Keratinocyte (primary cell): Measurements from ENCODE around the gene CMPK2. TPM values are rescaled to one million over a fixed set of nuclear protein-coding genes. Genes with fewer than 3 reads are reported as not detected.

Source experiments
- DNase-seq: peaks from one replicate; pipeline ENCODE4 v3.0.0-alpha.2; 2011; ENCODE audit warnings: low read depth, missing footprints, low spot score
- FAIRE-seq: peaks from 2 replicates; lab custom pipeline; 2011; peaks lifted over from hg19 to GRCh38; lab: Jason Lieb, UNC
- H2AFZ ChIP-seq: 2 replicates; pipeline ENCODE4 v1.6.0; 2012; ENCODE audit warnings: low read length, control low read depth, inconsistent platforms; ENCODE audit not compliant: control insufficient read depth
- H3K27ac ChIP-seq: 2 replicates; pipeline ENCODE4 v1.5.1; 2011; ENCODE audit warnings: low read length; ENCODE audit not compliant: control insufficient read depth, insufficient read depth
- H3K27me3 ChIP-seq: 3 replicates; pipeline ENCODE4 v1.6.0; 2011; ENCODE audit warnings: low read length; ENCODE audit not compliant: control insufficient read depth, insufficient read depth; ENCODE audit errors: extremely low read depth
- H3K36me3 ChIP-seq, 2 experiments: 2 replicates in 1 of 2; 3 replicates in 1 of 2; pipeline ENCODE4 v1.5.1; 2011; ENCODE audit warnings: low read length in 2 of 2, mild to moderate bottlenecking in 1 of 2; ENCODE audit not compliant: control insufficient read depth in 2 of 2, insufficient read depth in 2 of 2; ENCODE audit errors: extremely low read depth in 1 of 2
- H3K4me1 ChIP-seq: 3 replicates; pipeline ENCODE4 v1.5.1; 2011; ENCODE audit warnings: low read length; ENCODE audit not compliant: control insufficient read depth, insufficient read depth; ENCODE audit errors: extremely low read depth
- H3K4me2 ChIP-seq: 3 replicates; pipeline ENCODE4 v1.6.0; 2011; ENCODE audit warnings: low read depth, low read length; ENCODE audit not compliant: control insufficient read depth, insufficient read depth; ENCODE audit errors: extremely low read depth
- H3K4me3 ChIP-seq, 3 experiments: fragments of 200-600 bp in 1 of 3; sonication (generic) in 1 of 3; 2 replicates in 2 of 3; 3 replicates in 1 of 3; pipeline ENCODE4 v1.5.1; 2011 to 2016; ENCODE audit warnings: low read length in 3 of 3, mild to moderate bottlenecking in 3 of 3, control low read depth in 2 of 3, inconsistent platforms in 1 of 3, low read depth in 1 of 3, mixed read lengths in 1 of 3, mixed run types in 1 of 3, moderate library complexity in 1 of 3; ENCODE audit not compliant: control insufficient read depth in 2 of 3, insufficient read depth in 2 of 3; ENCODE audit errors: extremely low read depth in 1 of 3
- H3K79me2 ChIP-seq: 2 replicates; pipeline ENCODE4 v1.6.0; 2012; ENCODE audit warnings: low read length; ENCODE audit not compliant: control insufficient read depth, insufficient read depth
- H3K9ac ChIP-seq: 3 replicates; pipeline ENCODE4 v1.6.0; 2011; ENCODE audit warnings: low read length; ENCODE audit not compliant: control insufficient read depth, insufficient read depth; ENCODE audit errors: extremely low read depth
- H3K9me1 ChIP-seq: 3 replicates; pipeline ENCODE4 v1.6.0; 2011; ENCODE audit warnings: low read length; ENCODE audit not compliant: control insufficient read depth, insufficient read depth; ENCODE audit errors: extremely low read depth
- H3K9me3 ChIP-seq: 2 replicates; pipeline ENCODE4 v1.5.1; 2012; ENCODE audit warnings: low read depth, low read length; ENCODE audit not compliant: control insufficient read depth
- H4K20me1 ChIP-seq: 3 replicates; pipeline ENCODE4 v1.6.0; 2011; ENCODE audit warnings: low read length; ENCODE audit not compliant: control insufficient read depth, insufficient read depth; ENCODE audit errors: extremely low read depth
- EZH2 ChIP-seq: IDR thresholded peaks from one replicate; pipeline ENCODE4 v1.6.1; 2012; ENCODE audit warnings: inconsistent platforms, mild to moderate bottlenecking, low read length, moderate library complexity
- dilution Hi-C: fragments of 300-500 bp; cut with MboI; formaldehyde crosslinking; loops from one replicate; pipeline ENCODE4 v1.7.0; 2020; ENCODE audit warnings: low sequenced_read_pairs; ENCODE audit not compliant: extremely low pct_ligation_motif_present
- polyA plus RNA-seq, 5 experiments: library from polyadenylated mRNA; depleted of rRNA in 3 of 5; stranded (reverse) in 3 of 5; stranded (forward) in 1 of 5; unstranded in 1 of 5; fragments of >200 nt; gene quantifications; 1 replicate in 1 of 5; 2 replicates in 3 of 5; 3 replicates in 1 of 5; pipeline versions ENCODE4 v1.2.1 to v1.2.3, GENCODE V29; 2011 to 2012; ENCODE audit warnings: missing spikeins in 2 of 5, low read depth in 1 of 5, low replicate concordance in 1 of 5
- TF ChIP-seq, protein P1 (sequence below), 3 experiments: IDR thresholded peaks in 1 of 3; conservative IDR thresholded peaks in 1 of 3; optimal IDR thresholded peaks in 1 of 3; 2 replicates in 2 of 3; 3 replicates in 1 of 3; pipeline versions ENCODE3 to v1.5.1; 2011; ENCODE audit warnings: low read length in 3 of 3, mild to moderate bottlenecking in 3 of 3, moderate library complexity in 2 of 3, control low read depth in 1 of 3, inconsistent platforms in 1 of 3; ENCODE audit not compliant: insufficient read depth in 2 of 3; ENCODE audit errors: extremely low read depth in 1 of 3

The CMPK2 gene
- polyA plus RNA-seq, 1 donor (not counting 4 experiments of a cell fraction or from before 2014, with no cell fraction given), result 1.5 TPM

DNA sequence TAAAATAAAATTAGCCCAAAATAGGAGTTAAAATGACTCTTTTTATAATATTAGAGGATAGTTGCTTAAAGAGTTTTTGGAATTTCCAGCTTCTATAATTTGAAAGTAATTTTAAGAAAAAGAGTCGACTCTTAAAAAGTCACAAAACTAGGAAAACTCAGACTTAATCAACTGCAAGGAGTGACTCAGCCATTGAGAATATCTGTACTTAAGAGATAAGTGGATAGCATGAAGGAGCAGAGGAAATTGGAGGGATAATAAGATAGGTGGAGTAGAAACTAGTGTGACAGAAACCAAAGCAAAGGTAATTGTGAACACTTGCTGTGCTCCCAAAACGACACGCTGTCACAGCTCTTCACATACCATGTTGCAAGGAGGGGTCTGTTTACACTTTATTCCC is 20.3 kb upstream of the CMPK2 start:
- Histone ChIP-seq H3K9me1 (no peaks in the 10 kb centered on the region), H3K4me2 (no peak overlapping the region), H2AFZ (no peak overlapping the region), H4K20me1 (no peaks in the 10 kb centered on the region), H3K9me3 (no peaks in the 10 kb centered on the region), H3K36me3 (no peaks in the 10 kb centered on the region), H3K4me1 (no peaks in the 10 kb centered on the region), H3K9ac (no peak overlapping the region), H3K79me2 (no peaks in the 10 kb centered on the region), H3K4me3 (no peak overlapping the region), H3K27ac (no peak overlapping the region), H3K27me3 (no peaks in the 10 kb centered on the region)
- dilution Hi-C loops, result no loop called here
- DNase-seq (no peak), FAIRE-seq (no peak)
- TF ChIP-seq, protein P1, sequence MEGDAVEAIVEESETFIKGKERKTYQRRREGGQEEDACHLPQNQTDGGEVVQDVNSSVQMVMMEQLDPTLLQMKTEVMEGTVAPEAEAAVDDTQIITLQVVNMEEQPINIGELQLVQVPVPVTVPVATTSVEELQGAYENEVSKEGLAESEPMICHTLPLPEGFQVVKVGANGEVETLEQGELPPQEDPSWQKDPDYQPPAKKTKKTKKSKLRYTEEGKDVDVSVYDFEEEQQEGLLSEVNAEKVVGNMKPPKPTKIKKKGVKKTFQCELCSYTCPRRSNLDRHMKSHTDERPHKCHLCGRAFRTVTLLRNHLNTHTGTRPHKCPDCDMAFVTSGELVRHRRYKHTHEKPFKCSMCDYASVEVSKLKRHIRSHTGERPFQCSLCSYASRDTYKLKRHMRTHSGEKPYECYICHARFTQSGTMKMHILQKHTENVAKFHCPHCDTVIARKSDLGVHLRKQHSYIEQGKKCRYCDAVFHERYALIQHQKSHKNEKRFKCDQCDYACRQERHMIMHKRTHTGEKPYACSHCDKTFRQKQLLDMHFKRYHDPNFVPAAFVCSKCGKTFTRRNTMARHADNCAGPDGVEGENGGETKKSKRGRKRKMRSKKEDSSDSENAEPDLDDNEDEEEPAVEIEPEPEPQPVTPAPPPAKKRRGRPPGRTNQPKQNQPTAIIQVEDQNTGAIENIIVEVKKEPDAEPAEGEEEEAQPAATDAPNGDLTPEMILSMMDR (optimal IDR thresholded peaks at IDR 0.05 in 1 of 3, IDR thresholded peaks at IDR 0.05 in 1 of 3, conservative IDR thresholded peaks at IDR 0.05 in 1 of 3; ENCODE audit: extremely low read depth in 1 of 3, insufficient read depth in 2 of 3, low read length in 3 of 3), result no peak
- no peak for TF ChIP-seq EZH2

DNA sequence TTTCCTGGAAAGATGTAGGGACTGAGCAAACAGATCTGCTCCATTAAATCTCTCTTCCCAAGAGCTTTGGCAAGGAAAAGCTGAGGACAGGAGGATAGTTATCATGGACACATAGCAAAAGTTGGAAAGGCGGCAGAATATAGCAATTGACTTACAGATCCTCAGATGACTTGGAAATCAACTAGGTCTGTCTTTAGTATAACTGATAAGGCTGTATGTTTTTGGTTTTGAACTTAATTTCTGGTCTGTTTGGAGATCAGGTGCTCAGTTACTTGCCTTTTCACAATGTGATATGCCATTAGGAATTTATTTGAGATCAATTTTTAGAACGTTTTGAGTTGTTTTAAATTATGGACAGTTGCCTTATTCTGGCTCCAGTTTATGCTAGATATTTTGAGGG is 19.8 kb upstream of the CMPK2 start:
- Histone ChIP-seq H2AFZ (no peak overlapping the region), H3K9ac (no peak overlapping the region), H3K27me3 (no peaks in the 10 kb centered on the region), H3K4me2 (no peak overlapping the region), H3K79me2 (no peaks in the 10 kb centered on the region), H3K36me3 (no peaks in the 10 kb centered on the region), H3K9me1 (no peaks in the 10 kb centered on the region), H4K20me1 (no peaks in the 10 kb centered on the region), H3K9me3 (no peaks in the 10 kb centered on the region), H3K4me1 (no peaks in the 10 kb centered on the region), H3K4me3 (no peak overlapping the region), H3K27ac (no peak overlapping the region)
- no peak for DNase-seq
- no peak for FAIRE-seq
- no peak for TF ChIP-seq EZH2
- TF ChIP-seq, protein P1 (optimal IDR thresholded peaks at IDR 0.05 in 1 of 3, IDR thresholded peaks at IDR 0.05 in 1 of 3, conservative IDR thresholded peaks at IDR 0.05 in 1 of 3; ENCODE audit: extremely low read depth in 1 of 3, insufficient read depth in 2 of 3, low read length in 3 of 3), result no peak
- dilution Hi-C loops, result no loop called here
